GM12878 (cell line): ENCODE results near the gene GLT8D1. TPM values are rescaled to one million over a fixed set of nuclear protein-coding genes. Genes with fewer than 3 reads are reported as not detected.
A peak's percentile ranks its signal among the peaks of the same experiment; 100 is the strongest.

Source experiments
- ATAC-seq: fragments of 200-7000 bp; cut with Tn5 transposase; 3 replicates; pipeline ENCODE4 v1.9.1; 2020; ENCODE audit warnings: mild to moderate bottlenecking, moderate library complexity
- BruUV-seq: library from RNA; stranded (reverse); fragments of 400-500 nt; replicated peaks from 2 replicates; lab custom pipeline; 2021; lab: Mats Ljungman, UMichigan
- CTCF ChIA-PET: fragments of 300-600 bp; sonication (Branson Sonifier 250); formaldehyde crosslinking; extraction: SDS; loops from one replicate; lab custom pipeline; 2021; ENCODE audit warnings: inconsistent platforms; lab: Yijun Ruan, JAX
- POLR2A ChIA-PET: fragments of 350-600 bp; formaldehyde crosslinking; extraction: SDS; loops from one replicate; lab custom pipeline; 2021; ENCODE audit warnings: inconsistent platforms; lab: Charles Lee
- RAD21 ChIA-PET: fragments of 300-600 bp; sonication (Branson Sonifier 250); formaldehyde crosslinking; loops from one replicate; lab custom pipeline; 2023; ENCODE audit warnings: antibody characterized with exemption; ENCODE audit not compliant: unreplicated experiment; lab: Charles Lee
- SMC1A ChIA-PET: fragments of 300-600 bp; sonication (Branson Sonifier 250); formaldehyde crosslinking; loops from one replicate; lab custom pipeline; 2023; ENCODE audit not compliant: unreplicated experiment, uncharacterized antibody; lab: Charles Lee
- DNase-seq: peaks from one replicate; pipeline ENCODE4 v3.0.0-alpha.2; 2011; ENCODE audit warnings: low read depth, low spot score
- FAIRE-seq: peaks from 3 replicates; lab custom pipeline; 2011; peaks lifted over from hg19 to GRCh38; lab: Jason Lieb, UNC
- H2AFZ ChIP-seq: 2 replicates; pipeline ENCODE4 v1.6.0; 2011; ENCODE audit warnings: low read depth, low read length, control low read depth; ENCODE audit not compliant: control insufficient read depth
- H3K27ac ChIP-seq: 2 replicates; pipeline ENCODE4 v1.5.1; 2011; ENCODE audit warnings: control low read depth; ENCODE audit not compliant: control insufficient read depth, insufficient read depth
- H3K27me3 ChIP-seq, 2 experiments: replicated peaks in 1 of 2; 2 replicates each; pipeline versions ENCODE4 v1.6.0 to v1.6.1; 2011; ENCODE audit warnings: low read length in 1 of 2; ENCODE audit not compliant: control insufficient read depth in 2 of 2, insufficient read depth in 2 of 2
- H3K36me3 ChIP-seq, 2 experiments: 2 replicates each; pipeline ENCODE4 v1.5.1; 2011; ENCODE audit warnings: low read length in 1 of 2; ENCODE audit not compliant: control insufficient read depth in 2 of 2, insufficient read depth in 2 of 2
- H3K4me1 ChIP-seq: 2 replicates; pipeline ENCODE4 v1.6.1; 2011; ENCODE audit warnings: mild to moderate bottlenecking, low read length, moderate library complexity, mixed read lengths; ENCODE audit not compliant: control insufficient read depth, insufficient read depth
- H3K4me2 ChIP-seq: 2 replicates; pipeline ENCODE4 v1.6.0; 2011; ENCODE audit warnings: control low read depth; ENCODE audit not compliant: control insufficient read depth, insufficient read depth
- H3K4me3 ChIP-seq: fragments of 200-600 bp; sonication (generic); 2 replicates; pipeline ENCODE4 v1.5.1; 2016
- H3K79me2 ChIP-seq: 2 replicates; pipeline ENCODE4 v1.6.0; 2011; ENCODE audit warnings: low read length; ENCODE audit not compliant: control insufficient read depth, insufficient read depth
- H3K9ac ChIP-seq: 2 replicates; pipeline ENCODE4 v1.8.0; 2011; ENCODE audit warnings: low read length, control low read depth, mixed read lengths; ENCODE audit not compliant: control insufficient read depth, insufficient read depth
- H3K9me3 ChIP-seq: replicated peaks from 3 replicates; pipeline ENCODE4 v1.5.1; 2011; ENCODE audit warnings: mild to moderate bottlenecking, low read length; ENCODE audit not compliant: control insufficient read depth, insufficient read depth
- H4K20me1 ChIP-seq: 2 replicates; pipeline ENCODE4 v1.6.0; 2011; ENCODE audit not compliant: control insufficient read depth, insufficient read depth
- DPF2 ChIP-seq: fragments of 450-650 bp; IDR thresholded peaks from 2 replicates; pipeline ENCODE4 v1.6.1; 2017; ENCODE audit warnings: mild to moderate bottlenecking
- FOS ChIP-seq: IDR thresholded peaks from 3 replicates; pipeline ENCODE4 v1.6.1; 2011; ENCODE audit warnings: borderline replicate concordance; ENCODE audit not compliant: insufficient read length; ENCODE audit errors: extremely low read depth
- FOXK2 ChIP-seq: fragments of 450-650 bp; IDR thresholded peaks from 2 replicates; pipeline ENCODE4 v1.6.1; 2017; ENCODE audit warnings: mild to moderate bottlenecking, moderate library complexity
- JUND ChIP-seq: IDR thresholded peaks from 2 replicates; pipeline ENCODE4 v1.6.1; 2012; ENCODE audit warnings: low read depth, mild to moderate bottlenecking, low read length, improper control_type of control experiment, moderate library complexity
- MTA2 ChIP-seq: fragments of 450-650 bp; IDR thresholded peaks from 2 replicates; pipeline ENCODE4 v1.6.1; 2016; ENCODE audit warnings: low read depth, mild to moderate bottlenecking, moderate library complexity
- NR2C1 ChIP-seq: fragments of 450-650 bp; IDR thresholded peaks from 2 replicates; pipeline ENCODE4 v1.6.1; 2017; ENCODE audit warnings: antibody characterized with exemption, mild to moderate bottlenecking, moderate library complexity
- RAD51 ChIP-seq: fragments of 450-650 bp; IDR thresholded peaks from 2 replicates; pipeline ENCODE4 v1.6.1; 2016; ENCODE audit warnings: moderate library complexity, mild to moderate bottlenecking, inconsistent platforms
- SPI1 ChIP-seq: IDR thresholded peaks from 2 replicates; pipeline ENCODE4 v1.6.1; 2011; ENCODE audit warnings: low read depth, mild to moderate bottlenecking, low read length, moderate library complexity, borderline replicate concordance; ENCODE audit not compliant: insufficient read depth
- SUPT20H ChIP-seq: IDR thresholded peaks from 2 replicates; pipeline ENCODE4 v1.6.1; 2011; ENCODE audit warnings: low read depth, mild to moderate bottlenecking, low read length, moderate library complexity, borderline replicate concordance; ENCODE audit not compliant: control insufficient read depth
- TBL1XR1 ChIP-seq: IDR thresholded peaks from 2 replicates; pipeline ENCODE4 v1.6.1; 2012; ENCODE audit warnings: low read depth, low read length, improper control_type of control experiment
- TCF12 ChIP-seq: IDR thresholded peaks from 2 replicates; pipeline ENCODE4 v1.6.1; 2011; ENCODE audit warnings: low read depth, mild to moderate bottlenecking, low read length
- TCF7 ChIP-seq: IDR thresholded peaks from 2 replicates; pipeline ENCODE4 v1.6.1; 2014; ENCODE audit warnings: antibody characterized with exemption, borderline replicate concordance
- WGBS: methylation state at CpG from one replicate; pipeline ENCODE4 v1.1.6; 2016; ENCODE audit warnings: low lambda C conversion rate; ENCODE audit not compliant: insufficient replicate concordance, insufficient coverage; ENCODE audit errors: missing lambda C conversion rate; 5-methylcytosine and 5-hydroxymethylcytosine counted together
- in situ Hi-C: fragments of 300-500 bp; cut with MboI; formaldehyde crosslinking; loops from 9 replicates; pipeline ENCODE4 v1.14.3; 2018; ENCODE audit warnings: mixed read lengths
- intact Hi-C: fragments of 100-400 bp; cut with micrococcal nuclease; formaldehyde crosslinking; loops from one replicate; pipeline ENCODE4 v1.14.2; 2022; ENCODE audit not compliant: unreplicated experiment
- polyA plus RNA-seq, 11 experiments: library from polyadenylated mRNA; depleted of rRNA in 4 of 11; unstranded in 6 of 11; stranded (reverse) in 5 of 11; fragments of >200 nt; fragmentation: Nextera tagmentation in 4 of 11; fragmentation: Illumina TruSeq in 1 of 11; extraction: Ambion mirVana in 4 of 11; extraction: Trizol in 1 of 11; gene quantifications; 1 replicate in 1 of 11; 2 replicates in 10 of 11; pipeline versions ENCODE4 v1.2.1 to v1.2.3, GENCODE V29; 2011 to 2016; ENCODE audit warnings: inconsistent platforms in 2 of 11, missing spikeins in 2 of 11, low read depth in 1 of 11
- total RNA-seq, 4 experiments: library from RNA; depleted of rRNA in 3 of 4; stranded (reverse); fragments of >200 nt in 3 of 4; fragmentation: Illumina TruSeq in 1 of 4; extraction: Trizol in 1 of 4; gene quantifications; 2 replicates each; pipeline versions ENCODE4 v1.2.1 to v1.2.3, GENCODE V29; 2013 to 2021
- TF ChIP-seq, protein P1 (sequence below): IDR thresholded peaks from 2 replicates; pipeline ENCODE4 v1.6.1; 2011; ENCODE audit warnings: low read depth, low read length, improper control_type of control experiment, borderline replicate concordance
- TF ChIP-seq, protein P2 (sequence below): IDR thresholded peaks from 2 replicates; pipeline ENCODE4 v1.6.1; 2012; ENCODE audit warnings: low read depth, low read length, improper control_type of control experiment
- TF ChIP-seq, protein P3 (sequence below): fragments of 450-650 bp; IDR thresholded peaks from 2 replicates; pipeline ENCODE4 v1.6.1; 2018; ENCODE audit warnings: borderline replicate concordance, mild to moderate bottlenecking; ENCODE audit not compliant: partially characterized antibody
- TF ChIP-seq, protein P4 (sequence below): fragments of 450-650 bp; IDR thresholded peaks from 2 replicates; pipeline ENCODE4 v1.6.1; 2018; ENCODE audit warnings: mild to moderate bottlenecking, low read depth, moderate library complexity; ENCODE audit not compliant: partially characterized antibody

The GLT8D1 gene
- total and polyA plus RNA-seq, 10 of the 15 experiments (the other 5 are each of a cell fraction or from before 2014, with no cell fraction given), result 25.3 to 73.4 (median 48.4) TPM

DNA sequence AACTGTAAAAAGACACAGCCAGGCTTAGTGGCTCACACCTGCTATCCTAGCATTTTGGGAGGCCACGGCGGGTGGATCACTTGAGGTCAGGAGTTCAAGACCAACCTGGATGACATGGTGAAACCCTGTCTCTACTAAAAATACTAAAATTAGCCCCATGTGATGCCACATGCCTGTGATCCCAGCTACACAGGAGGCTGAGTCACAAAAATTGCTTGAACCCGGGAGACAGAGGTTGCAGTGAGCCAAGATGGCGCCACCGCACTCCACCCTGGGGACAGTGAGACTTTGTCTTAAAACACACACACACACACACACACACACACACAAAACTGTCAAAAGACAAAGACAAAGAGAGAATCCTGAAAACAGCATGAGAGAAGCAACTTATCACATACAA lies 18.3 kb upstream of the GLT8D1 start (continued):
- TF ChIP-seq JUND (no peak), TCF7 (no peak), SPI1 (no peak), RAD51 (no peak)

DNA sequence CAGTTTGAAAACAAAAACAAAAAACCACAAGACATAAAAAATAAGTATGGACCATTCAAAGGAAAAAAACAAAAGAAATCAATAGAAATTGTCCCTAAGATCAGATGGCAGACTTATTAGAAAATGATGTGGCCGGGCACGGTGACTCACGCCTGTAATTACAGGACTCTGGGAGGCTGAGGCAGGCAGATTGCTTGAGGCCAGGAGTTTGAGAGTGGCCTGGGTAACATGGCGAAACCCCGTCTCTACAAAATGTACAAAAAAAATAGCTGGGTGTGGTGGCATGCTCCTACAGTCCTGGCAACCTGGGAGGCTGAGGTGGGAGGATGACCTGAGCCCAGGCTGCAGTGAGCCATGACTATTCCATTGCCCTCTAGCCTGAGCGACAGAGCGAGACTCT lies 16.9 kb upstream of the GLT8D1 start:
- peaks cover 2% of the 10 kb centered on the region; the same call in 2 of the 3 replicates for H3K9me3 ChIP-seq
- no peak overlapping the region for H3K4me3 ChIP-seq
- no TSS peak for BruUV-seq
- peak overlapping the region; percentile 27; the same call in 1 of the 2 replicates for H3K27ac ChIP-seq
- H2AFZ ChIP-seq, result no peak overlapping the region
- FAIRE-seq (no peak), DNase-seq (no peak), ATAC-seq (peak; percentile 22; the same call in 1 of the 3 replicates)
- in situ Hi-C loops, result no loop called here
- peaks cover 27% of the 10 kb centered on the region for H3K4me1 ChIP-seq
- intact Hi-C loops, result no loop called here
- ChIA-PET POLR2A (interaction anchor here (1.0 kb wide), 1 partner anchor 15 kb away, joined by 3 read pairs; no protein-coding TSS in a partner anchor), RAD21 (interaction anchor here (0.6 kb wide), 1 partner anchor 18 kb away, joined by 5 read pairs; no protein-coding TSS in a partner anchor), CTCF (interaction anchor here (1.0 kb wide), 1 partner anchor 19 kb away, joined by 4 read pairs; no protein-coding TSS in a partner anchor), SMC1A (interaction anchor here (1.0 to 1.3 kb wide), 2 partner anchors 17 to 215 kb away, joined by 3 to 4 read pairs; partner anchors contain the start of genes GLT8D1 and SPCS1)
- WGBS, result 97% methylated on average over 7 of the region's 7 CpGs
- no peaks in the 10 kb centered on the region for H3K27me3 ChIP-seq
- no peaks in the 10 kb centered on the region for H4K20me1 ChIP-seq
- H3K4me2 ChIP-seq, result no peak overlapping the region
- H3K9ac ChIP-seq, result no peak overlapping the region
- no peaks in the 10 kb centered on the region; a peak in 1 of 4 replicates for H3K36me3 ChIP-seq
- H3K79me2 ChIP-seq, result no peaks in the 10 kb centered on the region
- TF ChIP-seq FOS, result no peak
- TF ChIP-seq, protein P1, sequence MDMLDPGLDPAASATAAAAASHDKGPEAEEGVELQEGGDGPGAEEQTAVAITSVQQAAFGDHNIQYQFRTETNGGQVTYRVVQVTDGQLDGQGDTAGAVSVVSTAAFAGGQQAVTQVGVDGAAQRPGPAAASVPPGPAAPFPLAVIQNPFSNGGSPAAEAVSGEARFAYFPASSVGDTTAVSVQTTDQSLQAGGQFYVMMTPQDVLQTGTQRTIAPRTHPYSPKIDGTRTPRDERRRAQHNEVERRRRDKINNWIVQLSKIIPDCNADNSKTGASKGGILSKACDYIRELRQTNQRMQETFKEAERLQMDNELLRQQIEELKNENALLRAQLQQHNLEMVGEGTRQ, result no peak
- no peak for TF ChIP-seq MTA2
- no peak for TF ChIP-seq TCF12
- no peak for TF ChIP-seq FOXK2
- TF ChIP-seq, protein P2, sequence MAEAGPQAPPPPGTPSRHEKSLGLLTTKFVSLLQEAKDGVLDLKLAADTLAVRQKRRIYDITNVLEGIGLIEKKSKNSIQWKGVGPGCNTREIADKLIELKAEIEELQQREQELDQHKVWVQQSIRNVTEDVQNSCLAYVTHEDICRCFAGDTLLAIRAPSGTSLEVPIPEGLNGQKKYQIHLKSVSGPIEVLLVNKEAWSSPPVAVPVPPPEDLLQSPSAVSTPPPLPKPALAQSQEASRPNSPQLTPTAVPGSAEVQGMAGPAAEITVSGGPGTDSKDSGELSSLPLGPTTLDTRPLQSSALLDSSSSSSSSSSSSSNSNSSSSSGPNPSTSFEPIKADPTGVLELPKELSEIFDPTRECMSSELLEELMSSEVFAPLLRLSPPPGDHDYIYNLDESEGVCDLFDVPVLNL, result no peak
- TF ChIP-seq, protein P3, sequence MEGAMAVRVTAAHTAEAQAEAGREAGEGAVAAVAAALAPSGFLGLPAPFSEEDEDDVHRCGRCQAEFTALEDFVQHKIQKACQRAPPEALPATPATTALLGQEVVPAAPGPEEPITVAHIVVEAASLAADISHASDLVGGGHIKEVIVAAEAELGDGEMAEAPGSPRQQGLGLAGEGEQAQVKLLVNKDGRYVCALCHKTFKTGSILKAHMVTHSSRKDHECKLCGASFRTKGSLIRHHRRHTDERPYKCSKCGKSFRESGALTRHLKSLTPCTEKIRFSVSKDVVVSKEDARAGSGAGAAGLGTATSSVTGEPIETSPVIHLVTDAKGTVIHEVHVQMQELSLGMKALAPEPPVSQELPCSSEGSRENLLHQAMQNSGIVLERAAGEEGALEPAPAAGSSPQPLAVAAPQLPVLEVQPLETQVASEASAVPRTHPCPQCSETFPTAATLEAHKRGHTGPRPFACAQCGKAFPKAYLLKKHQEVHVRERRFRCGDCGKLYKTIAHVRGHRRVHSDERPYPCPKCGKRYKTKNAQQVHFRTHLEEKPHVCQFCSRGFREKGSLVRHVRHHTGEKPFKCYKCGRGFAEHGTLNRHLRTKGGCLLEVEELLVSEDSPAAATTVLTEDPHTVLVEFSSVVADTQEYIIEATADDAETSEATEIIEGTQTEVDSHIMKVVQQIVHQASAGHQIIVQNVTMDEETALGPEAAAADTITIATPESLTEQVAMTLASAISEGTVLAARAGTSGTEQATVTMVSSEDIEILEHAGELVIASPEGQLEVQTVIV, result no peak
- TF ChIP-seq DPF2, result no peak
- TF ChIP-seq TBL1XR1, result no peak
- no peak for TF ChIP-seq SUPT20H
- TF ChIP-seq, protein P4, sequence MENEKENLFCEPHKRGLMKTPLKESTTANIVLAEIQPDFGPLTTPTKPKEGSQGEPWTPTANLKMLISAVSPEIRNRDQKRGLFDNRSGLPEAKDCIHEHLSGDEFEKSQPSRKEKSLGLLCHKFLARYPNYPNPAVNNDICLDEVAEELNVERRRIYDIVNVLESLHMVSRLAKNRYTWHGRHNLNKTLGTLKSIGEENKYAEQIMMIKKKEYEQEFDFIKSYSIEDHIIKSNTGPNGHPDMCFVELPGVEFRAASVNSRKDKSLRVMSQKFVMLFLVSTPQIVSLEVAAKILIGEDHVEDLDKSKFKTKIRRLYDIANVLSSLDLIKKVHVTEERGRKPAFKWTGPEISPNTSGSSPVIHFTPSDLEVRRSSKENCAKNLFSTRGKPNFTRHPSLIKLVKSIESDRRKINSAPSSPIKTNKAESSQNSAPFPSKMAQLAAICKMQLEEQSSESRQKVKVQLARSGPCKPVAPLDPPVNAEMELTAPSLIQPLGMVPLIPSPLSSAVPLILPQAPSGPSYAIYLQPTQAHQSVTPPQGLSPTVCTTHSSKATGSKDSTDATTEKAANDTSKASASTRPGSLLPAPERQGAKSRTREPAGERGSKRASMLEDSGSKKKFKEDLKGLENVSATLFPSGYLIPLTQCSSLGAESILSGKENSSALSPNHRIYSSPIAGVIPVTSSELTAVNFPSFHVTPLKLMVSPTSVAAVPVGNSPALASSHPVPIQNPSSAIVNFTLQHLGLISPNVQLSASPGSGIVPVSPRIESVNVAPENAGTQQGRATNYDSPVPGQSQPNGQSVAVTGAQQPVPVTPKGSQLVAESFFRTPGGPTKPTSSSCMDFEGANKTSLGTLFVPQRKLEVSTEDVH, result no peak
- no peak for TF ChIP-seq NR2C1
